ENCODE data around the gene ACTN4.
"Not testable (repeated sequence)": the region's sequence is repeated elsewhere in the genome, so short reads cannot be mapped to it uniquely, and the experiment has no call there.

The ACTN4 gene

DNA sequence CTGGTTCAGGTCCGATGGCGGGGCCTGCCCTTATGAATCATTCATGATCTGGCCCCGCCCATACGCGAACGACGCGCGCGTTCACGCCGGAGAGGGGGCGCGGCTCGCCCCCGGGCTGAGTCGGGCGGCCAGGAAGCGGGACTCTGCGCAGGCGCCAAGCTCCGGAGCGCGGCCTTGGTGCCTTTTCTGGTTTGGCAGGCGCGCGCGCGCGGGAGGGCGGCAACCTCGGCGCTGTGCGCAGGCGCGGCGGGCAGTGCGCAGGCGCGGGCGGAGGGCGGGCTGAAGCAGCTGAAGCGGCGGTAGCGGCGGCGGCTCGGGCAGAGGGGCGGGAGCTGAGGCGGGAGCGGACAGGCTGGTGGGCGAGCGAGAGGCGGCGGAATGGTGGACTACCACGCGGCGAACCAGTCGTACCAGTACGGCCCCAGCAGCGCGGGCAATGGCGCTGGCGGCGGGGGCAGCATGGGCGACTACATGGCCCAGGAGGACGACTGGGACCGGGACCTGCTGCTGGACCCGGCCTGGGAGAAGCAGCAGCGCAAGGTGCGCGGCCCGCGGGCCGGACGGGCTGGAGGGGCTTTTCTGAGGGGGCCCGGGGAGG, at the start of gene ACTN4:
Gene ACTN4 (plus strand): TSS at position 282 of the 598 bp plus-strand sequence. CDS start 97 bp downstream, at position 379.
- TF ChIP-seq, protein P1, sequence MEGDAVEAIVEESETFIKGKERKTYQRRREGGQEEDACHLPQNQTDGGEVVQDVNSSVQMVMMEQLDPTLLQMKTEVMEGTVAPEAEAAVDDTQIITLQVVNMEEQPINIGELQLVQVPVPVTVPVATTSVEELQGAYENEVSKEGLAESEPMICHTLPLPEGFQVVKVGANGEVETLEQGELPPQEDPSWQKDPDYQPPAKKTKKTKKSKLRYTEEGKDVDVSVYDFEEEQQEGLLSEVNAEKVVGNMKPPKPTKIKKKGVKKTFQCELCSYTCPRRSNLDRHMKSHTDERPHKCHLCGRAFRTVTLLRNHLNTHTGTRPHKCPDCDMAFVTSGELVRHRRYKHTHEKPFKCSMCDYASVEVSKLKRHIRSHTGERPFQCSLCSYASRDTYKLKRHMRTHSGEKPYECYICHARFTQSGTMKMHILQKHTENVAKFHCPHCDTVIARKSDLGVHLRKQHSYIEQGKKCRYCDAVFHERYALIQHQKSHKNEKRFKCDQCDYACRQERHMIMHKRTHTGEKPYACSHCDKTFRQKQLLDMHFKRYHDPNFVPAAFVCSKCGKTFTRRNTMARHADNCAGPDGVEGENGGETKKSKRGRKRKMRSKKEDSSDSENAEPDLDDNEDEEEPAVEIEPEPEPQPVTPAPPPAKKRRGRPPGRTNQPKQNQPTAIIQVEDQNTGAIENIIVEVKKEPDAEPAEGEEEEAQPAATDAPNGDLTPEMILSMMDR (IDR thresholded peaks at IDR 0.05; ENCODE audit: control insufficient read depth, extremely low read depth, insufficient read depth), result no peak
- H3K4me3 ChIP-seq (ENCODE audit: low read depth, low read length), result peak within 1 kb of the TSS; percentile 100
- DNase-seq (ENCODE audit: low read depth), result peak; percentile 84

DNA sequence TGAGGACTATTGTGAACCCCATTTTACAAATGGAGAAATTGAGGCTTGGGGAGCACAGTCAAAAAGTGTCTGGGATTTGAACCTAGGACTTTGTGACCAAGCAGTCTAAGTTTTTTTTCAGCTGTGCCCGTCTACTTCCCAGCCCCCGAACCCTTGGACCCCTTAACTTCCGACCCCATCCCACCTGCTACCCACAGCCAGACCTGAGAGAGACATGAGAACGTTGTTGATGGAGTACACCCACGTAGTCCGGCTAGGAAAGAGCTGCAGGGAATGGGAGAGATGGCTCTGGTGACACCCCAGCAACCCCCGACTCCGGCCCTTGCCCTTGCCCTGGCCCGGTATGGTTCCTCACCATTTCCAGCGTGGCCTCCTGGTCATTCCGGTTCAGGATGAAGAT, 47.7 kb upstream of the ACTN4 start:
- DNase-seq (ENCODE audit: low read depth), result no peak
- no peak overlapping the region for H3K4me3 ChIP-seq (ENCODE audit: low read depth, low read length)
- TF ChIP-seq, protein P1 (IDR thresholded peaks at IDR 0.05; ENCODE audit: control insufficient read depth, extremely low read depth, insufficient read depth), result no peak

DNA sequence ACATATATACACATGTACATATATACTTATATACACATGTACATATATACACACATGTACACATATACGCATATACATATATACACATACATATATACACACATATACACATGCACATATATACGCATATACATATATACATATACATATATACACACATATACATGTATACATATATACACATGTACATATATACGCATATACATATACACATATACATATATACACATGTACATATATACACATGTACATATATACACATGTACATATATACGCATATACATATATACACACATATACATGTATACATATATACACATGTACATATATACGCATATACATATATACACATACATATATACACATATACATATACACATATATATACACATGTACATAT, 44.6 kb upstream of the ACTN4 start:
- not testable (repeated sequence) for DNase-seq (ENCODE audit: low read depth); H3K4me3 ChIP-seq (ENCODE audit: low read depth, low read length)

DNA sequence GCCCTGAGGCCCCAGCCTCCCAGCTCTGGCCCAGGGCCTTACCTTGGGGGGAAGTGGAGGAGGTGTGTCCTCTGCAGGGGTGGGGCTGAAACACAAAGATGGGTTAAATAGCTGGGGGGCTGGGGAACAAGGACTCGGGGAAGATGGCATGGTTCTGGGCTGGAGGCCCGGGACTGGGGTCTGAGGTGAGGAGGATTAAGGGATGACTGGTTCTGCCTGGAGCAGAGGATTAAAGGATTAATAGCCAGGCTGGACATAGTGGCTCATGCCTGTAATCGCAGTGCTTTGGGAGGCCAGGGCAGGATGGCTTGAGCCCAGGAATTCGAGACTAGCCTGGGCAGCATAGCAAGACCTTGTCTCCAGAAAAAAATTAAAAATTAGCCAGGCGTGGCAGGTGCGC, 41.3 kb upstream of the ACTN4 start:
- TF ChIP-seq, protein P1 (IDR thresholded peaks at IDR 0.05; ENCODE audit: control insufficient read depth, extremely low read depth, insufficient read depth), result no peak
- no peak for DNase-seq (ENCODE audit: low read depth)
- no peak overlapping the region for H3K4me3 ChIP-seq (ENCODE audit: low read depth, low read length)

DNA sequence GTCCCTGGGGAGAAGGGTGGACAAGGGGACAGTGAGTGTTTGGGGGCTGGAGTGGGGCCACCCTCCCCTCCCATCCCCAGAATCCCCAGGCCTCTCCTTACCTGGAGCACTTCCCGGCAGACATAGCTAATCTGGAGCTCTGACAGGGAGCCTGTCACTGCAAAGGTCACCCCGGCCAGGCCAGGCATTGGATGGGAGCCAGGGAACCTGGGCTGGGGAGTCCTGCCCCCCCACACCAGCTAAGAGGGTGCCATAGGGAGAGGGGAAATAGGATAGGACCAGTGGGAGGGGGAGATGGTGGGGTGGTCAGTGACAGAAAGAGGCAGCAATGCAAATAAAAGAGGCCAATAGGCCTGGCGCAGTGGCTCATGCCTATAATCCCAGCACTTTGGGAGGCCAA, 33.2 kb upstream of the ACTN4 start:
- TF ChIP-seq, protein P1 (IDR thresholded peaks at IDR 0.05; ENCODE audit: control insufficient read depth, extremely low read depth, insufficient read depth), result no peak
- H3K4me3 ChIP-seq (ENCODE audit: low read depth, low read length), result no peak overlapping the region

DNA sequence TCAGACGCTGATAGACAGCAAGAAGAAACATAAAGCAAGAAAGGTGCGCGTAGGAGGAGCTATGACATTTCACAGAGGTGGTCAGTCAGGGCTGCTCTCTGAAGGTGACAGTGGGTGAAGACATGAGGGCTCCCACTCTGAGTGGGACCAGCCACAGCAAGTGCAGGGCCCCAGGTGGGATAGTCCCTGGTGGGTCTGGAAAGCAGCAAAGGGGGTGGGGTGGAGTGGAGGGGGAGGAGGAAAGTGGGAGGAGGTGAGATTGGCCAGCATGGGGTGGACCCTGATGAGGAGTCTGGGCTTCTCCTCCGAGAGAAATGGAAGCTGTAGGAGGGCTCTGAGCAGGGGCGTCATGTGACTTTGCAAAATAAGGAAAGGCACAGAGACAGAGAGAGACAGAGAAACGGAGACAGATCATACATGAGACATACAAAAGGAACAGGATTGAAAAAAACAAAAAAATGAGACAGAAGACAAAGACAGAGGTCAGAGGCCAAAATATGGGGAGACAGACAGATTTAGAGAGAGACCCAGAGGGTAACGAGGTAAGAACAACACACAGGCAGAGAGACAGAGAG, 32.4 kb upstream of the ACTN4 start:
- TF ChIP-seq, protein P1 (IDR thresholded peaks at IDR 0.05; ENCODE audit: control insufficient read depth, extremely low read depth, insufficient read depth), result no peak
- no peak for DNase-seq (ENCODE audit: low read depth)
- no peak overlapping the region for H3K4me3 ChIP-seq (ENCODE audit: low read depth, low read length)

More for the DNA sequence above, 33.2 kb upstream of the ACTN4 start:
- no peak for DNase-seq (ENCODE audit: low read depth)

DNA sequence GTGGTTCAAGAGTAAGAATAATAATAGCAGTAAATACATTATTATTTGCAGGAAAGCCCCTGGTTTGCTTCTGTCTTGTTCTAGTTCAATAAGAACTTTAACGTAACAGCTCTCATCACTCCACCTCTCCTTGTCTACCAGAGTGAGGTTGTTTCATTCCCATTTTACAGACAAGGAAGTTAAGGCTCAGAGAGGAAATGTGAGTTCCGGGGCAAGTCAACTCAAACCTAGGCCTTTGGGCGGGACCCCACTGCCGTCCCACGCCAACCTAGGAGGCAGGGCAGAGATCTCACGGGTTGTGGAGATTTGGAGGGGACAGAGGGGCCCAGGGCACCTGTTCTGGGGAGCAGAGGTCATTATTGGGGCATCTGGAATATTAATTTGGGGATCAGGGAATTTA, 31.2 kb upstream of the ACTN4 start:
- TF ChIP-seq, protein P1 (IDR thresholded peaks at IDR 0.05; ENCODE audit: control insufficient read depth, extremely low read depth, insufficient read depth), result no peak
- DNase-seq (ENCODE audit: low read depth), result no peak
- no peak overlapping the region for H3K4me3 ChIP-seq (ENCODE audit: low read depth, low read length)
